ENCODE data around the gene NATD1. TPM values are rescaled to one million over a fixed set of nuclear protein-coding genes. Genes with fewer than 3 reads are reported as not detected.

NATD1 gene
- total RNA-seq, 1 experiment from 2014 or later: 3.1 TPM

DNA sequence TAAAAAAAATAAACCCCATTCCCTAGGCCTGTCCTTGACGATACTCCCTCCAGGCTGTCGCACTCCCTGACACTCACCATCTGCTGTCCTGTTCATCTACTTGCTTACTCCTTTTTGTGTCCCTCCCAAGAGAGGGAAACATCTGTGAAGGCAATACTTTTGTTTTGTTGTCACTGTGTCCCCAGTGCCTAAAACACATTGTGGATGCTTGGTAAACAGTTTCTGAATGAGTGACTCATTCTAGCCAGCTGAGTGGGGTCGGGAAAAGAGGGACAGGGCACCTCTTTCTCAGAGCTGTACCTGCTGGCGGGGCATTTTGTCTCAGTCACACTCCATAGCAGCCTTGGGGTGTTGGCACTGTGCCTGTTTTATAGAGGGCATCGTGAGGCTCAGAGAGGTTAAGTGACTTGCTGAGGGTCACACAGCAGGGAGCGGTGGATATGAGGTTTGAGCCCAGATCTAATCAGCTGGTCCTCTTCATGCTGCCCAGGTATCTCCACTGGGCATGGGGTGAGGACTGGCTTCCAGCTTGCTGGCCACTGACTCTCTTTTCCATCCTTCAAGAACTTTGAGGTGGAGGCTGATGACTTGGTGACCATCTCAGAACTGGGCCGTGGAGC, 46.9 kb upstream of the NATD1 start:
- no TSS peak for BruUV-seq (replicated peaks)
- Histone ChIP-seq H2AFZ (ENCODE audit: low read depth, low read length, poor library complexity, severe bottlenecking) (no peak overlapping the region), H3K9me2 (ENCODE audit: insufficient read depth) (no peaks in the 10 kb centered on the region), H3K4me2 (ENCODE audit: low read length) (no peak overlapping the region), H3K9ac (ENCODE audit: low read length) (no peak overlapping the region), H3K9me3 (ENCODE audit: control insufficient read depth in 1 of 2, insufficient read depth in 1 of 2, low read depth in 1 of 2, low read length in 2 of 2) (peaks cover 0 to 6% of the 10 kb centered on the region in 2 experiments; a peak in 1 of 4 replicates), H3K27me3 (ENCODE audit: insufficient read depth, low read length) (no peaks in the 10 kb centered on the region), H4K20me1 (ENCODE audit: insufficient read depth) (no peaks in the 10 kb centered on the region; the same call in 1 of the 2 replicates), H3K36me3 (ENCODE audit: control insufficient read depth in 1 of 2, insufficient read depth in 2 of 2, low read length in 2 of 2) (peaks cover 17 to 46% of the 10 kb centered on the region in 2 experiments), H3K27ac (ENCODE audit: low read depth, low read length) (no peak overlapping the region), H3K4me1 (ENCODE audit: control insufficient read depth in 1 of 2, insufficient read depth in 2 of 2, low read length in 2 of 2) (no peaks in the 10 kb centered on the region), H3K4me3 (replicated peaks in 1 of 2; ENCODE audit: low read depth in 1 of 2, low read length in 2 of 2) (no peak overlapping the region), H3K79me2 (ENCODE audit: insufficient read depth, low read length) (peaks cover 47% of the 10 kb centered on the region)
- ATAC-seq (no peak), DNase-seq (ENCODE audit: low read depth, low spot score) (no peak)
- ChIA-PET RAD21 (ENCODE audit: low non-redundant PET in 1 of 2, low total read pairs in 2 of 2, uncharacterized antibody in 2 of 2, unreplicated experiment in 2 of 2) (no interaction called here), POLR2A (no interaction called here), CTCF (no interaction called here)
- intact Hi-C loops (cut with micrococcal nuclease): no loop called here
- TF ChIP-seq POLR2AphosphoS5 (IDR thresholded peaks at IDR 0.05; ENCODE audit: low read depth, low read length) (no peak), ELF1 (IDR thresholded peaks at IDR 0.05; ENCODE audit: borderline replicate concordance, low read depth) (no peak), SRF (IDR thresholded peaks at IDR 0.05; ENCODE audit: low read depth) (no peak), FOSL1 (IDR thresholded peaks at IDR 0.05; ENCODE audit: low read depth) (no peak), JUND (IDR thresholded peaks at IDR 0.05) (no peak), SP1 (IDR thresholded peaks at IDR 0.05; ENCODE audit: low read depth) (no peak), TCF7L2 (IDR thresholded peaks at IDR 0.05; ENCODE audit: borderline replicate concordance, extremely low read depth, insufficient read depth, insufficient read length) (no peak), YY1 (IDR thresholded peaks at IDR 0.05; ENCODE audit: extremely low read depth, insufficient replicate concordance, low read depth, low read length) (no peak), EGR1 (IDR thresholded peaks at IDR 0.05; ENCODE audit: low read depth) (no peak), CBX3 (IDR thresholded peaks at IDR 0.05; ENCODE audit: low read depth) (no peak), RAD21 (IDR thresholded peaks at IDR 0.05; ENCODE audit: low read depth) (no peak)
- TF ChIP-seq, protein P1, sequence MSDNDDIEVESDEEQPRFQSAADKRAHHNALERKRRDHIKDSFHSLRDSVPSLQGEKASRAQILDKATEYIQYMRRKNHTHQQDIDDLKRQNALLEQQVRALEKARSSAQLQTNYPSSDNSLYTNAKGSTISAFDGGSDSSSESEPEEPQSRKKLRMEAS (IDR thresholded peaks at IDR 0.05): no peak
- TF ChIP-seq, protein P2, sequence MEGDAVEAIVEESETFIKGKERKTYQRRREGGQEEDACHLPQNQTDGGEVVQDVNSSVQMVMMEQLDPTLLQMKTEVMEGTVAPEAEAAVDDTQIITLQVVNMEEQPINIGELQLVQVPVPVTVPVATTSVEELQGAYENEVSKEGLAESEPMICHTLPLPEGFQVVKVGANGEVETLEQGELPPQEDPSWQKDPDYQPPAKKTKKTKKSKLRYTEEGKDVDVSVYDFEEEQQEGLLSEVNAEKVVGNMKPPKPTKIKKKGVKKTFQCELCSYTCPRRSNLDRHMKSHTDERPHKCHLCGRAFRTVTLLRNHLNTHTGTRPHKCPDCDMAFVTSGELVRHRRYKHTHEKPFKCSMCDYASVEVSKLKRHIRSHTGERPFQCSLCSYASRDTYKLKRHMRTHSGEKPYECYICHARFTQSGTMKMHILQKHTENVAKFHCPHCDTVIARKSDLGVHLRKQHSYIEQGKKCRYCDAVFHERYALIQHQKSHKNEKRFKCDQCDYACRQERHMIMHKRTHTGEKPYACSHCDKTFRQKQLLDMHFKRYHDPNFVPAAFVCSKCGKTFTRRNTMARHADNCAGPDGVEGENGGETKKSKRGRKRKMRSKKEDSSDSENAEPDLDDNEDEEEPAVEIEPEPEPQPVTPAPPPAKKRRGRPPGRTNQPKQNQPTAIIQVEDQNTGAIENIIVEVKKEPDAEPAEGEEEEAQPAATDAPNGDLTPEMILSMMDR (IDR thresholded peaks at IDR 0.05 in 2 of 3, conservative IDR thresholded peaks at IDR 0.05 in 1 of 3; ENCODE audit: borderline replicate concordance in 1 of 3, insufficient read depth in 1 of 3, low read depth in 2 of 3, low read length in 2 of 3): no peak
- TF ChIP-seq, protein P3, sequence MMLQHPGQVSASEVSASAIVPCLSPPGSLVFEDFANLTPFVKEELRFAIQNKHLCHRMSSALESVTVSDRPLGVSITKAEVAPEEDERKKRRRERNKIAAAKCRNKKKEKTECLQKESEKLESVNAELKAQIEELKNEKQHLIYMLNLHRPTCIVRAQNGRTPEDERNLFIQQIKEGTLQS (IDR thresholded peaks at IDR 0.05): no peak
- TF ChIP-seq, protein P4, sequence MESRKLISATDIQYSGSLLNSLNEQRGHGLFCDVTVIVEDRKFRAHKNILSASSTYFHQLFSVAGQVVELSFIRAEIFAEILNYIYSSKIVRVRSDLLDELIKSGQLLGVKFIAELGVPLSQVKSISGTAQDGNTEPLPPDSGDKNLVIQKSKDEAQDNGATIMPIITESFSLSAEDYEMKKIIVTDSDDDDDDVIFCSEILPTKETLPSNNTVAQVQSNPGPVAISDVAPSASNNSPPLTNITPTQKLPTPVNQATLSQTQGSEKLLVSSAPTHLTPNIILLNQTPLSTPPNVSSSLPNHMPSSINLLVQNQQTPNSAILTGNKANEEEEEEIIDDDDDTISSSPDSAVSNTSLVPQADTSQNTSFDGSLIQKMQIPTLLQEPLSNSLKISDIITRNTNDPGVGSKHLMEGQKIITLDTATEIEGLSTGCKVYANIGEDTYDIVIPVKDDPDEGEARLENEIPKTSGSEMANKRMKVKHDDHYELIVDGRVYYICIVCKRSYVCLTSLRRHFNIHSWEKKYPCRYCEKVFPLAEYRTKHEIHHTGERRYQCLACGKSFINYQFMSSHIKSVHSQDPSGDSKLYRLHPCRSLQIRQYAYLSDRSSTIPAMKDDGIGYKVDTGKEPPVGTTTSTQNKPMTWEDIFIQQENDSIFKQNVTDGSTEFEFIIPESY (IDR thresholded peaks at IDR 0.05; ENCODE audit: extremely low read depth, insufficient replicate concordance, low read length): no peak
- TF ChIP-seq, protein P5, sequence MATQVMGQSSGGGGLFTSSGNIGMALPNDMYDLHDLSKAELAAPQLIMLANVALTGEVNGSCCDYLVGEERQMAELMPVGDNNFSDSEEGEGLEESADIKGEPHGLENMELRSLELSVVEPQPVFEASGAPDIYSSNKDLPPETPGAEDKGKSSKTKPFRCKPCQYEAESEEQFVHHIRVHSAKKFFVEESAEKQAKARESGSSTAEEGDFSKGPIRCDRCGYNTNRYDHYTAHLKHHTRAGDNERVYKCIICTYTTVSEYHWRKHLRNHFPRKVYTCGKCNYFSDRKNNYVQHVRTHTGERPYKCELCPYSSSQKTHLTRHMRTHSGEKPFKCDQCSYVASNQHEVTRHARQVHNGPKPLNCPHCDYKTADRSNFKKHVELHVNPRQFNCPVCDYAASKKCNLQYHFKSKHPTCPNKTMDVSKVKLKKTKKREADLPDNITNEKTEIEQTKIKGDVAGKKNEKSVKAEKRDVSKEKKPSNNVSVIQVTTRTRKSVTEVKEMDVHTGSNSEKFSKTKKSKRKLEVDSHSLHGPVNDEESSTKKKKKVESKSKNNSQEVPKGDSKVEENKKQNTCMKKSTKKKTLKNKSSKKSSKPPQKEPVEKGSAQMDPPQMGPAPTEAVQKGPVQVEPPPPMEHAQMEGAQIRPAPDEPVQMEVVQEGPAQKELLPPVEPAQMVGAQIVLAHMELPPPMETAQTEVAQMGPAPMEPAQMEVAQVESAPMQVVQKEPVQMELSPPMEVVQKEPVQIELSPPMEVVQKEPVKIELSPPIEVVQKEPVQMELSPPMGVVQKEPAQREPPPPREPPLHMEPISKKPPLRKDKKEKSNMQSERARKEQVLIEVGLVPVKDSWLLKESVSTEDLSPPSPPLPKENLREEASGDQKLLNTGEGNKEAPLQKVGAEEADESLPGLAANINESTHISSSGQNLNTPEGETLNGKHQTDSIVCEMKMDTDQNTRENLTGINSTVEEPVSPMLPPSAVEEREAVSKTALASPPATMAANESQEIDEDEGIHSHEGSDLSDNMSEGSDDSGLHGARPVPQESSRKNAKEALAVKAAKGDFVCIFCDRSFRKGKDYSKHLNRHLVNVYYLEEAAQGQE (IDR thresholded peaks at IDR 0.05; ENCODE audit: low read depth): no peak
